HCT116 (cell line): Measurements from ENCODE around the gene MFAP1. TPM values are rescaled to one million over a fixed set of nuclear protein-coding genes. Genes with fewer than 3 reads are reported as not detected.

ENCODE experiments used
- ATAC-seq: fragments of 200-7000 bp; cut with Tn5 transposase; 2 replicates; pipeline ENCODE4 v1.9.1; 2020; ENCODE audit warnings: mild to moderate bottlenecking, moderate library complexity
- BruUV-seq: library from RNA; stranded (reverse); fragments of 400-500 nt; replicated peaks from 2 replicates; lab custom pipeline; 2021; lab: Mats Ljungman, UMichigan
- CTCF ChIA-PET: fragments of 300-600 bp; sonication (Branson Sonifier 250); formaldehyde crosslinking; loops from one replicate; lab custom pipeline; 2021; ENCODE audit warnings: antibody characterized with exemption; lab: Charles Lee
- POLR2A ChIA-PET: fragments of 300-600, 350-600 bp; sonication (Branson Sonifier 250); formaldehyde crosslinking; loops from one replicate; lab custom pipeline; 2021; ENCODE audit warnings: antibody characterized with exemption; lab: Charles Lee
- RAD21 ChIA-PET, 2 experiments: fragments of 300-600 bp; sonication (Branson Sonifier 250); formaldehyde crosslinking; loops; one replicate each; lab custom pipeline; 2023; ENCODE audit warnings: low total read pairs in 2 of 2; ENCODE audit not compliant: uncharacterized antibody in 2 of 2, unreplicated experiment in 2 of 2, low non-redundant PET in 1 of 2; lab: Charles Lee
- DNase-seq: peaks from one replicate; pipeline ENCODE4 v3.0.0-alpha.2; 2010; ENCODE audit warnings: low read depth, low spot score
- H2AFZ ChIP-seq: fragments of 200-600 bp; shearing (Covaris generic), sonication (generic); 2 replicates; pipeline ENCODE4 v1.6.1; 2017; ENCODE audit warnings: low read depth, mixed run types, mixed read lengths, antibody characterized with exemption, low read length; ENCODE audit not compliant: poor library complexity, severe bottlenecking
- H3K27ac ChIP-seq: 2 replicates; pipeline ENCODE4 v1.5.1; 2012; ENCODE audit warnings: low read depth, low read length
- H3K27me3 ChIP-seq: fragments of 200-600 bp; sonication (generic); 2 replicates; pipeline ENCODE4 v1.6.1; 2016; ENCODE audit warnings: mixed run types, low read length, mixed read lengths; ENCODE audit not compliant: insufficient read depth
- H3K36me3 ChIP-seq, 2 experiments: fragments of 200-500 bp in 1 of 2; fragments of 200-600 bp in 1 of 2; sonication (Bioruptor generic) in 1 of 2; sonication (generic) in 1 of 2; 2 replicates each; pipeline versions ENCODE4 v1.5.1 to v1.6.1; 2014 to 2016; ENCODE audit warnings: low read length in 2 of 2, inconsistent platforms in 1 of 2, mixed read lengths in 1 of 2, mixed run types in 1 of 2; ENCODE audit not compliant: insufficient read depth in 2 of 2, control insufficient read depth in 1 of 2
- H3K4me1 ChIP-seq, 2 experiments: fragments of 200-600 bp in 1 of 2; sonication (generic) in 1 of 2; 2 replicates each; pipeline versions ENCODE4 v1.5.1 to v1.6.1; 2012 to 2017; ENCODE audit warnings: low read length in 2 of 2, inconsistent platforms in 1 of 2, mild to moderate bottlenecking in 1 of 2, mixed read lengths in 1 of 2, mixed run types in 1 of 2, moderate library complexity in 1 of 2; ENCODE audit not compliant: insufficient read depth in 2 of 2, control insufficient read depth in 1 of 2
- H3K4me2 ChIP-seq: fragments of 200-600 bp; sonication (generic); 2 replicates; pipeline ENCODE4 v1.6.1; 2017; ENCODE audit warnings: mixed run types, low read length, mixed read lengths
- H3K4me3 ChIP-seq, 2 experiments: fragments of 200-600 bp in 1 of 2; sonication (generic) in 1 of 2; replicated peaks in 1 of 2; 2 replicates each; pipeline ENCODE4 v1.5.1; 2011 to 2016; ENCODE audit warnings: low read length in 2 of 2, control low read depth in 1 of 2, low read depth in 1 of 2, mild to moderate bottlenecking in 1 of 2, mixed read lengths in 1 of 2, mixed run types in 1 of 2
- H3K79me2 ChIP-seq: fragments of 200-600 bp; sonication (generic); 2 replicates; pipeline ENCODE4 v1.6.1; 2017; ENCODE audit warnings: mild to moderate bottlenecking, mixed run types, low read length, moderate library complexity, mixed read lengths; ENCODE audit not compliant: insufficient read depth
- H3K9ac ChIP-seq: fragments of 200-600 bp; sonication (generic); 2 replicates; pipeline ENCODE4 v1.6.1; 2016; ENCODE audit warnings: low read length, mixed read lengths
- H3K9me2 ChIP-seq: fragments of 200-600 bp; sonication (generic), shearing (Covaris generic); 2 replicates; pipeline ENCODE4 v1.6.1; 2017; ENCODE audit warnings: mixed run types, mild to moderate bottlenecking, moderate library complexity; ENCODE audit not compliant: insufficient read depth
- H3K9me3 ChIP-seq, 2 experiments: fragments of 200-500 bp in 1 of 2; fragments of 200-600 bp in 1 of 2; sonication (Bioruptor generic) in 1 of 2; sonication (generic) in 1 of 2; 2 replicates each; pipeline ENCODE4 v1.6.1; 2014 to 2017; ENCODE audit warnings: low read length in 2 of 2, mixed read lengths in 2 of 2, inconsistent platforms in 1 of 2, low read depth in 1 of 2, mild to moderate bottlenecking in 1 of 2, mixed run types in 1 of 2, moderate library complexity in 1 of 2; ENCODE audit not compliant: control insufficient read depth in 1 of 2, insufficient read depth in 1 of 2
- H4K20me1 ChIP-seq: fragments of 200-600 bp; sonication (generic), shearing (Covaris generic); 2 replicates; pipeline ENCODE4 v1.6.1; 2017; ENCODE audit warnings: mixed run types, mild to moderate bottlenecking, moderate library complexity; ENCODE audit not compliant: insufficient read depth
- ATF3 ChIP-seq: IDR thresholded peaks from 2 replicates; pipeline ENCODE4 v1.6.1; 2012
- CEBPB ChIP-seq: IDR thresholded peaks from 2 replicates; pipeline ENCODE4 v1.6.1; 2012; ENCODE audit warnings: low read depth
- CTCF ChIP-seq, 3 experiments: fragments of 200-600 bp in 1 of 3; sonication (generic) in 1 of 3; IDR thresholded peaks in 2 of 3; conservative IDR thresholded peaks in 1 of 3; 2 replicates each; pipeline ENCODE4 v1.5.1; 2012 to 2017; ENCODE audit warnings: low read depth in 2 of 3, low read length in 2 of 3, antibody characterized with exemption in 1 of 3, borderline replicate concordance in 1 of 3, control low read depth in 1 of 3, mild to moderate bottlenecking in 1 of 3, mixed read lengths in 1 of 3, mixed run types in 1 of 3, moderate library complexity in 1 of 3; ENCODE audit not compliant: insufficient read depth in 1 of 3
- FOSL1 ChIP-seq: IDR thresholded peaks from 2 replicates; pipeline ENCODE4 v1.6.1; 2012; ENCODE audit warnings: low read depth
- POLR2A ChIP-seq: IDR thresholded peaks from 2 replicates; pipeline ENCODE4 v1.7.0; 2011; ENCODE audit warnings: borderline replicate concordance; ENCODE audit not compliant: insufficient read depth, insufficient read length; ENCODE audit errors: extremely low read depth
- SRF ChIP-seq: IDR thresholded peaks from 2 replicates; pipeline ENCODE4 v1.6.1; 2012; ENCODE audit warnings: low read depth
- intact Hi-C: fragments of 100-400 bp; cut with micrococcal nuclease; formaldehyde crosslinking; loops from 2 replicates; pipeline ENCODE4 v1.10.0; 2022
- total RNA-seq: library from RNA; stranded (reverse); gene quantifications from one replicate; pipeline ENCODE4 v1.2.1, GENCODE V29; 2021; ENCODE audit not compliant: unreplicated experiment

The MFAP1 gene
- total RNA-seq, 1 experiment from 2014 or later: 32.7 TPM

GRCh38 chr15:43824302-43825246, at the start of gene MFAP1 (continued):
- TF ChIP-seq CTCF (IDR thresholded peaks at IDR 0.05 in 2 of 3, conservative IDR thresholded peaks at IDR 0.05 in 1 of 3; ENCODE audit: borderline replicate concordance in 1 of 3, insufficient read depth in 1 of 3, low read depth in 2 of 3, low read length in 2 of 3): no peak
- TF ChIP-seq SRF: no peak; the same call in 1 of the 2 replicates
- TF ChIP-seq FOSL1: no peak
- peak; percentile 92 for TF ChIP-seq POLR2A
- TF ChIP-seq, all 23 proteins: peak for 10

DNA sequence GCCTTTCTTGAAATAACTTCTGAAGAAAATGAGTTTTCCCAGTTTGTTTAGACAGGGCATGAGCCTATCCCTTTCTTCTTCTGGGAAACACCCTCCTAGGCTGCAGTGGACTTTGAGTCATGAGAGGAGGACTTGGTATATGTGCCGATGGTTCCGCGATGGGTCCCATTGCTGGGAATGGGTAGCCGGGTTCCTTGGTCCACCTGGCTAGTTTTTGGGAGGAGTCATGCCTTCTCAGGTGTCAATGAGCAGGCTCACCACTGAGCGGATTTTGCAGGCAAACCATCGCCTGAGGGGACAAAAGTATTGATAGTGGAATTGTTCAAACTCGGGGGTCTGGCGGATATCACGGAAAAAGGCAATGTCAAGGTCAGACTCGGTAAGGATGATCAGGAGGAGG, 49.2 kb upstream of the MFAP1 start:
- intact Hi-C loops: loop anchor here (10.0 kb wide), 2 partner anchors 631 to 681 kb away; no protein-coding TSS in a partner anchor
- no peak overlapping the region for H2AFZ ChIP-seq
- H3K79me2 ChIP-seq: no peaks in the 10 kb centered on the region; the same call in 1 of the 2 replicates

More for the DNA sequence above, 49.2 kb upstream of the MFAP1 start:
- Histone ChIP-seq H3K4me3 (no peak overlapping the region), H3K36me3 (peaks cover 10 to 19% of the 10 kb centered on the region in 2 experiments; a peak in 3 of 4 replicates), H3K27ac (no peak overlapping the region), H3K9me2 (no peaks in the 10 kb centered on the region), H4K20me1 (no peaks in the 10 kb centered on the region), H3K9me3 (no peaks in the 10 kb centered on the region), H3K4me2 (no peak overlapping the region), H3K4me1 (no peaks in the 10 kb centered on the region), H3K9ac (no peak overlapping the region), H3K27me3 (no peaks in the 10 kb centered on the region)
- ATAC-seq: no peak
- ChIA-PET POLR2A (no interaction called here), CTCF (no interaction called here), RAD21 (no interaction called here)
- DNase-seq: no peak
- BruUV-seq: no TSS peak
- TF ChIP-seq CTCF (IDR thresholded peaks at IDR 0.05 in 2 of 3, conservative IDR thresholded peaks at IDR 0.05 in 1 of 3; ENCODE audit: borderline replicate concordance in 1 of 3, insufficient read depth in 1 of 3, low read depth in 2 of 3, low read length in 2 of 3): no peak
- no peak for TF ChIP-seq ATF3
- no peak for TF ChIP-seq POLR2A
- no peak for TF ChIP-seq CEBPB
